ENCODE data around the gene PNMT.

PNMT gene

GRCh38 chr17:39659279-39660010, 8.8 kb upstream of the PNMT start:
- Mint-ChIP-seq H3K9me3 (no peaks in the 10 kb centered on the region), H3K4me3 (no peak overlapping the region)
- ATAC-seq = peak; percentile 47

GRCh38 chr17:39660011-39660360, 8.3 kb upstream of the PNMT start:
- H3K9me3 Mint-ChIP-seq = no peaks in the 10 kb centered on the region
- H3K27me3 Mint-ChIP-seq = no peaks in the 10 kb centered on the region
- ATAC-seq = no peak
- peaks cover 33% of the 10 kb centered on the region for H3K4me1 Mint-ChIP-seq
- peaks cover 51% of the 10 kb centered on the region for H3K36me3 Mint-ChIP-seq
- peak overlapping the region; percentile 70 for H3K27ac Mint-ChIP-seq
- no peak overlapping the region for H3K4me3 Mint-ChIP-seq

More at GRCh38 chr17:39659279-39660010, 8.8 kb upstream of the PNMT start:
- H3K27ac Mint-ChIP-seq = peak overlapping the region; percentile 70
- H3K27me3 Mint-ChIP-seq = no peaks in the 10 kb centered on the region
- peaks cover 28% of the 10 kb centered on the region for H3K4me1 Mint-ChIP-seq
- H3K36me3 Mint-ChIP-seq = peaks cover 51% of the 10 kb centered on the region

GRCh38 chr17:39660397-39661385, 7.6 kb upstream of the PNMT start:
- Mint-ChIP-seq H3K27ac (no peak overlapping the region), H3K36me3 (peaks cover 45% of the 10 kb centered on the region), H3K4me1 (peaks cover 36% of the 10 kb centered on the region), H3K9me3 (no peaks in the 10 kb centered on the region), H3K27me3 (peaks cover under 1% of the 10 kb centered on the region), H3K4me3 (no peak overlapping the region)
- ATAC-seq = no peak

GRCh38 chr17:39661744-39662541, 6.3 kb upstream of the PNMT start:
- peaks cover 13% of the 10 kb centered on the region for H3K27me3 Mint-ChIP-seq
- peaks cover 39% of the 10 kb centered on the region for H3K36me3 Mint-ChIP-seq
- H3K9me3 Mint-ChIP-seq = no peaks in the 10 kb centered on the region
- H3K4me3 Mint-ChIP-seq = no peak overlapping the region
- H3K27ac Mint-ChIP-seq = no peak overlapping the region
- H3K4me1 Mint-ChIP-seq = peaks cover 42% of the 10 kb centered on the region
- no peak for ATAC-seq

GRCh38 chr17:39662551-39663339, 5.5 kb upstream of the PNMT start:
- Mint-ChIP-seq H3K9me3 (no peaks in the 10 kb centered on the region), H3K36me3 (peaks cover 37% of the 10 kb centered on the region), H3K27me3 (peaks cover 21% of the 10 kb centered on the region), H3K4me3 (no peak overlapping the region), H3K27ac (no peak overlapping the region), H3K4me1 (peaks cover 48% of the 10 kb centered on the region)
- no peak for ATAC-seq

GRCh38 chr17:39663340-39663687, 4.9 kb upstream of the PNMT start:
- H3K36me3 Mint-ChIP-seq = peaks cover 31% of the 10 kb centered on the region
- peaks cover 27% of the 10 kb centered on the region for H3K27me3 Mint-ChIP-seq
- H3K4me3 Mint-ChIP-seq = no peak overlapping the region
- no peak for ATAC-seq
- H3K9me3 Mint-ChIP-seq = no peaks in the 10 kb centered on the region
- H3K27ac Mint-ChIP-seq = no peak overlapping the region
- peaks cover 51% of the 10 kb centered on the region for H3K4me1 Mint-ChIP-seq

- H3K4me1 Mint-ChIP-seq = peaks cover 51% of the 10 kb centered on the region
- no peak overlapping the region for H3K27ac Mint-ChIP-seq
- H3K36me3 Mint-ChIP-seq = peaks cover 25% of the 10 kb centered on the region
- no peak for ATAC-seq
- H3K9me3 Mint-ChIP-seq = no peaks in the 10 kb centered on the region
- peaks cover 33% of the 10 kb centered on the region for H3K27me3 Mint-ChIP-seq
- no peak overlapping the region for H3K4me3 Mint-ChIP-seq
Observed at GRCh38 chr17:39663688-39664580, 4.3 kb upstream of the PNMT start.

GRCh38 chr17:39664581-39665561, 3.4 kb upstream of the PNMT start, which contains the start of gene TCAP:
Gene TCAP (plus strand): TSS chr17:39665349. CDS start chr17:39665360, 11 bp downstream.
- Mint-ChIP-seq H3K9me3 (no peaks in the 10 kb centered on the region), H3K4me3 (peak within 1 kb of the TSS; percentile 59), H3K27me3 (peaks cover 40% of the 10 kb centered on the region), H3K36me3 (peaks cover 22% of the 10 kb centered on the region), H3K4me1 (peaks cover 42% of the 10 kb centered on the region), H3K27ac (no peak within 1 kb of the TSS)
- ATAC-seq = no peak

- Mint-ChIP-seq H3K4me3 (peak overlapping the region; percentile 59), H3K9me3 (no peaks in the 10 kb centered on the region), H3K36me3 (peaks cover 14% of the 10 kb centered on the region), H3K27me3 (peaks cover 40% of the 10 kb centered on the region), H3K27ac (no peak overlapping the region), H3K4me1 (peaks cover 39% of the 10 kb centered on the region)
- ATAC-seq = no peak
Observed at GRCh38 chr17:39665642-39666224, 2.5 kb upstream of the PNMT start.

GRCh38 chr17:39666231-39666600, 2.0 kb upstream of the PNMT start:
- H3K4me1 Mint-ChIP-seq = peaks cover 39% of the 10 kb centered on the region
- peaks cover 40% of the 10 kb centered on the region for H3K27me3 Mint-ChIP-seq
- peaks cover 9% of the 10 kb centered on the region for H3K36me3 Mint-ChIP-seq
- H3K27ac Mint-ChIP-seq = no peak overlapping the region
- H3K9me3 Mint-ChIP-seq = no peaks in the 10 kb centered on the region
- no peak for ATAC-seq
- peak overlapping the region; percentile 59 for H3K4me3 Mint-ChIP-seq

GRCh38 chr17:39666601-39667261, 1.5 kb upstream of the PNMT start:
- peaks cover 42% of the 10 kb centered on the region for H3K4me1 Mint-ChIP-seq
- no peak for ATAC-seq
- no peaks in the 10 kb centered on the region for H3K9me3 Mint-ChIP-seq
- H3K36me3 Mint-ChIP-seq = peaks cover 4% of the 10 kb centered on the region
- H3K27ac Mint-ChIP-seq = no peak overlapping the region
- H3K27me3 Mint-ChIP-seq = peaks cover 40% of the 10 kb centered on the region
- peak overlapping the region; percentile 54 for H3K4me3 Mint-ChIP-seq

- Mint-ChIP-seq H3K27ac (peak overlapping the region; percentile 73), H3K9me3 (no peaks in the 10 kb centered on the region), H3K4me1 (peaks cover 49% of the 10 kb centered on the region), H3K36me3 (no peaks in the 10 kb centered on the region), H3K27me3 (peaks cover 40% of the 10 kb centered on the region), H3K4me3 (peak overlapping the region; percentile 69)
- no peak for ATAC-seq
Observed at GRCh38 chr17:39667262-39667944, 850 bp upstream of the PNMT start.

Measured in stimulated activated memory B cell treated with anti-CD40 and anti-IgM and Interleukin-4, amounts not matched to agents 10 μg/mL and 1 μg/mL and 100 μg/mL, for 72 hours (primary cell).